Keratinocyte (primary cell): ENCODE measurements around the gene BAG1. TPM values are rescaled to one million over a fixed set of nuclear protein-coding genes. Genes with fewer than 3 reads are reported as not detected.

Experiments
- DNase-seq: peaks from one replicate; pipeline ENCODE4 v3.0.0-alpha.2; 2011; ENCODE audit warnings: low read depth, missing footprints, low spot score
- FAIRE-seq: peaks from 2 replicates; lab custom pipeline; 2011; peaks lifted over from hg19 to GRCh38; lab: Jason Lieb, UNC
- H2AFZ ChIP-seq: 2 replicates; pipeline ENCODE4 v1.6.0; 2012; ENCODE audit warnings: low read length, control low read depth, inconsistent platforms; ENCODE audit not compliant: control insufficient read depth
- H3K27ac ChIP-seq: 2 replicates; pipeline ENCODE4 v1.5.1; 2011; ENCODE audit warnings: low read length; ENCODE audit not compliant: control insufficient read depth, insufficient read depth
- H3K27me3 ChIP-seq: 3 replicates; pipeline ENCODE4 v1.6.0; 2011; ENCODE audit warnings: low read length; ENCODE audit not compliant: control insufficient read depth, insufficient read depth; ENCODE audit errors: extremely low read depth
- H3K36me3 ChIP-seq, 2 experiments: 2 replicates in 1 of 2; 3 replicates in 1 of 2; pipeline ENCODE4 v1.5.1; 2011; ENCODE audit warnings: low read length in 2 of 2, mild to moderate bottlenecking in 1 of 2; ENCODE audit not compliant: control insufficient read depth in 2 of 2, insufficient read depth in 2 of 2; ENCODE audit errors: extremely low read depth in 1 of 2
- H3K4me1 ChIP-seq: 3 replicates; pipeline ENCODE4 v1.5.1; 2011; ENCODE audit warnings: low read length; ENCODE audit not compliant: control insufficient read depth, insufficient read depth; ENCODE audit errors: extremely low read depth
- H3K4me2 ChIP-seq: 3 replicates; pipeline ENCODE4 v1.6.0; 2011; ENCODE audit warnings: low read depth, low read length; ENCODE audit not compliant: control insufficient read depth, insufficient read depth; ENCODE audit errors: extremely low read depth
- H3K4me3 ChIP-seq, 3 experiments: fragments of 200-600 bp in 1 of 3; sonication (generic) in 1 of 3; 2 replicates in 2 of 3; 3 replicates in 1 of 3; pipeline ENCODE4 v1.5.1; 2011 to 2016; ENCODE audit warnings: low read length in 3 of 3, mild to moderate bottlenecking in 3 of 3, control low read depth in 2 of 3, inconsistent platforms in 1 of 3, low read depth in 1 of 3, mixed read lengths in 1 of 3, mixed run types in 1 of 3, moderate library complexity in 1 of 3; ENCODE audit not compliant: control insufficient read depth in 2 of 3, insufficient read depth in 2 of 3; ENCODE audit errors: extremely low read depth in 1 of 3
- H3K79me2 ChIP-seq: 2 replicates; pipeline ENCODE4 v1.6.0; 2012; ENCODE audit warnings: low read length; ENCODE audit not compliant: control insufficient read depth, insufficient read depth
- H3K9ac ChIP-seq: 3 replicates; pipeline ENCODE4 v1.6.0; 2011; ENCODE audit warnings: low read length; ENCODE audit not compliant: control insufficient read depth, insufficient read depth; ENCODE audit errors: extremely low read depth
- H3K9me1 ChIP-seq: 3 replicates; pipeline ENCODE4 v1.6.0; 2011; ENCODE audit warnings: low read length; ENCODE audit not compliant: control insufficient read depth, insufficient read depth; ENCODE audit errors: extremely low read depth
- H3K9me3 ChIP-seq: 2 replicates; pipeline ENCODE4 v1.5.1; 2012; ENCODE audit warnings: low read depth, low read length; ENCODE audit not compliant: control insufficient read depth
- H4K20me1 ChIP-seq: 3 replicates; pipeline ENCODE4 v1.6.0; 2011; ENCODE audit warnings: low read length; ENCODE audit not compliant: control insufficient read depth, insufficient read depth; ENCODE audit errors: extremely low read depth
- CTCF ChIP-seq, 3 experiments: IDR thresholded peaks in 1 of 3; conservative IDR thresholded peaks in 1 of 3; optimal IDR thresholded peaks in 1 of 3; 2 replicates in 2 of 3; 3 replicates in 1 of 3; pipeline versions ENCODE3 to v1.5.1; 2011; ENCODE audit warnings: low read length in 3 of 3, mild to moderate bottlenecking in 3 of 3, moderate library complexity in 2 of 3, control low read depth in 1 of 3, inconsistent platforms in 1 of 3; ENCODE audit not compliant: insufficient read depth in 2 of 3; ENCODE audit errors: extremely low read depth in 1 of 3
- EZH2 ChIP-seq: IDR thresholded peaks from one replicate; pipeline ENCODE4 v1.6.1; 2012; ENCODE audit warnings: inconsistent platforms, mild to moderate bottlenecking, low read length, moderate library complexity
- dilution Hi-C: fragments of 300-500 bp; cut with MboI; formaldehyde crosslinking; loops from one replicate; pipeline ENCODE4 v1.7.0; 2020; ENCODE audit warnings: low sequenced_read_pairs; ENCODE audit not compliant: extremely low pct_ligation_motif_present
- polyA plus RNA-seq, 5 experiments: library from polyadenylated mRNA; depleted of rRNA in 3 of 5; stranded (reverse) in 3 of 5; stranded (forward) in 1 of 5; unstranded in 1 of 5; fragments of >200 nt; gene quantifications; 1 replicate in 1 of 5; 2 replicates in 3 of 5; 3 replicates in 1 of 5; pipeline versions ENCODE4 v1.2.1 to v1.2.3, GENCODE V29; 2011 to 2012; ENCODE audit warnings: missing spikeins in 2 of 5, low read depth in 1 of 5, low replicate concordance in 1 of 5

Gene BAG1
- polyA plus RNA-seq, 1 donor (not counting 4 experiments of a cell fraction or from before 2014, with no cell fraction given), result 30.1 TPM

- dilution Hi-C loops, result no loop called here
Measured at GRCh38 chr9:33220681-33221567, 43.6 kb downstream of the BAG1 start.

GRCh38 chr9:33211695-33212393 lies 52.7 kb downstream of the BAG1 start:
- H3K9ac ChIP-seq, result peak overlapping the region; percentile 15

More at GRCh38 chr9:33220681-33221567, 43.6 kb downstream of the BAG1 start:
- FAIRE-seq (no peak), DNase-seq (no peak)
- Histone ChIP-seq H3K9me1 (no peaks in the 10 kb centered on the region), H3K36me3 (no peaks in the 10 kb centered on the region), H3K27ac (peak overlapping the region; percentile 60), H2AFZ (no peak overlapping the region), H3K27me3 (no peaks in the 10 kb centered on the region), H4K20me1 (no peaks in the 10 kb centered on the region), H3K9ac (no peak overlapping the region), H3K4me2 (no peak overlapping the region), H3K4me3 (no peak overlapping the region), H3K79me2 (no peaks in the 10 kb centered on the region), H3K4me1 (peaks cover 22% of the 10 kb centered on the region), H3K9me3 (no peaks in the 10 kb centered on the region)
- TF ChIP-seq EZH2 (no peak), CTCF (optimal IDR thresholded peaks at IDR 0.05 in 1 of 3, IDR thresholded peaks at IDR 0.05 in 1 of 3, conservative IDR thresholded peaks at IDR 0.05 in 1 of 3; ENCODE audit: extremely low read depth in 1 of 3, insufficient read depth in 2 of 3, low read length in 3 of 3) (no peak)

More at GRCh38 chr9:33211695-33212393, 52.7 kb downstream of the BAG1 start:
- TF ChIP-seq EZH2, result no peak
- H2AFZ ChIP-seq, result no peak overlapping the region
- H3K9me1 ChIP-seq, result no peaks in the 10 kb centered on the region
- peaks cover 15% of the 10 kb centered on the region for H3K4me1 ChIP-seq
- no peak overlapping the region for H3K27ac ChIP-seq
- FAIRE-seq, result peak; percentile 86
- no peaks in the 10 kb centered on the region for H3K9me3 ChIP-seq
- no peaks in the 10 kb centered on the region for H4K20me1 ChIP-seq
- H3K4me2 ChIP-seq, result peak overlapping the region; percentile 30
- no peaks in the 10 kb centered on the region for H3K36me3 ChIP-seq
- H3K27me3 ChIP-seq, result no peaks in the 10 kb centered on the region
- H3K4me3 ChIP-seq, result no peak overlapping the region
- peak; percentile 77 for DNase-seq
- dilution Hi-C loops, result no loop called here
- H3K79me2 ChIP-seq, result no peaks in the 10 kb centered on the region
